Activated naive CD8-positive, alpha-beta T cell treated with anti-CD3 and anti-CD28 coated beads, Interleukin-2, amount 50 U/mL, for 16 hours (primary cell): ENCODE data around the gene DCTN5.
"Not testable (repeated sequence)": the region's sequence is repeated elsewhere in the genome, so short reads cannot be mapped to it uniquely, and the experiment has no call there.

Source experiments
- DNase-seq: peaks from one replicate; pipeline ENCODE4 v3.0.0-alpha.2; 2020; ENCODE audit warnings: low read depth, low spot score

DCTN5 gene

GRCh38 chr16:23640931-23641765, at the start of gene DCTN5, which contains the start of gene PALB2:
Gene DCTN5 (plus strand): TSS chr16:23641466. CDS start chr16:23641543, 77 bp downstream.
Gene PALB2 (minus strand): TSS chr16:23641310. CDS start chr16:23641157, 153 bp downstream.
- peak; percentile 68 for DNase-seq

- no peak for DNase-seq
Measured at GRCh38 chr16:23594186-23594585, 47.1 kb upstream of the DCTN5 start.

- DNase-seq: no peak
Measured at GRCh38 chr16:23595246-23595950, 45.9 kb upstream of the DCTN5 start.

GRCh38 chr16:23595951-23596720, 45.1 kb upstream of the DCTN5 start, which contains the start of gene NDUFAB1:
Gene NDUFAB1 (minus strand): TSS chr16:23596316. CDS start chr16:23596290, 26 bp downstream.
- DNase-seq: peak; percentile 81

GRCh38 chr16:23597003-23597756, 44.1 kb upstream of the DCTN5 start:
- no peak for DNase-seq

DNA sequence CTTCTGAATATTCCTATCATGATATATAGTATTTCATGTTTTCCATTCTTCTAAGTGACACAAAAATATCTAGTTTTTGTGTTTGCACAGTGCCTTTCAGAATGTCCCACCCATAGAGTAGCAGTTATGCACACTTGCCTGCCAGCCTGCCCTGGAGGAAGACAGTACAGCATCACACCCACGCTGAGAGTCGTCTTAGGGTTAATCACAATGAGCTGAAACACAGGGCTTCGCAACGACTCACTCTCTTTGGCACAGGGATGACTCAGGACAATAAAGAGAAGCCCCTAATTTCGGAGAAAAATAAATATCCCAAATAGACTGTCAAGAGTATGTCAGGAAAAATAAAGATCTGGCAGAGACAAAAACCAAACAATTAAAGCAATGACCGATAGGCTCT, 33.5 kb upstream of the DCTN5 start:
- DNase-seq: no peak

DNA sequence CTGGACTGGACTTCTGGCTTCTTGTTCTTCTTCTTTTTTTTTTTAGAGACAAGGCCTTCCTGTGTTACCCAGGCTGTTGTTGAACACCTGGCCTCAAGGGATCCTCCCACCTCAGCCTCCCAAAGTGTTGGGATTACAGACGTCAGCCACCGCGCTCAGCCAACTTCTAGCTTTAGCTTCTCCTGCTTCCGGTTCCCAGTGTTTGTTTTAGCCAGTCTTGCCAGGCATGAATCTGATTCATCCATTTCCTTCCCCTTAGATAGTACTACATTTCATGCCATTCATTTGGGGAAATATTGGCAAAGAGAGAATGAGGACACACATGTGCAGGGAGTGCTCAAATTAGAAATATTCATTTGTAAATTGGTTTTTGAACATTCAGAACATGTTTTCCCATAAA, 33.1 kb upstream of the DCTN5 start:
- no peak for DNase-seq

DNA sequence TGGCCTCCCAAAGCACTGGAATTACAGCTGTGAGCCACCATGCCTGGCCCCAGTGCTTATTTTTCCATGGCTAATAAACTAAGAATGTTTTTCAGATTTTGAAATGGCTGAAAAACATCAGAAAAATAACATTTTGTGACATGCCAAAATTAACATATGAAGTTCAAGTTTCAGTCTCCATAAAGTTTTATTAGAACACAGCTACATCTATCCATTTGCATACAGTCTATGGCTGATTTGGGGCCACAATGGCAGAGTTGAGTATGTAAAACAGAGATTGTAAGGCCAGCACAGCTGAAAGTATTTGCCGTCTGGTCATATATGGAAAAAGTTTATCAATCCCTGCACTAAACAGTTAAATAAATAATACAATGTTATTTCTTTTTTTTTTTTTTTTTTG, 31.3 kb upstream of the DCTN5 start:
- DNase-seq: no peak

DNA sequence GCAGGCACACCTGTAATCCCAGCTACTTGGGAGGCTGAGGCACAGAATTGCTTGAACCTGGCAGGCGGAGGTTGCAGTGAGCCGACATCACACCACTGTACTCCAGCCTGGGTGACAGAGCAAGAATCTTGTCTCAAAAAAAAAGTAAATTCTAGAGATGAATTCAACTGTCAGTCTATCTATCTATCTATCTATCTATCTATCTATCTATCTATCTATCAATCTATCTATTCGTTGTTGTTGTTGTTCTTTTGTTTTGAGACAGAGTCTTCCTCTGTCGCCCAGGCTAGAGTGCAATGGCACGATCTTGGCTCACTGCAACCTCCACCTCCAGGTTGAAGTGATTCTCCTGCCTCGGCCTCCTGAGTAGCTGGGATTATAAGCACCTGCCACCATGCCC, 30.4 kb upstream of the DCTN5 start:
- not testable (repeated sequence) for DNase-seq

DNA sequence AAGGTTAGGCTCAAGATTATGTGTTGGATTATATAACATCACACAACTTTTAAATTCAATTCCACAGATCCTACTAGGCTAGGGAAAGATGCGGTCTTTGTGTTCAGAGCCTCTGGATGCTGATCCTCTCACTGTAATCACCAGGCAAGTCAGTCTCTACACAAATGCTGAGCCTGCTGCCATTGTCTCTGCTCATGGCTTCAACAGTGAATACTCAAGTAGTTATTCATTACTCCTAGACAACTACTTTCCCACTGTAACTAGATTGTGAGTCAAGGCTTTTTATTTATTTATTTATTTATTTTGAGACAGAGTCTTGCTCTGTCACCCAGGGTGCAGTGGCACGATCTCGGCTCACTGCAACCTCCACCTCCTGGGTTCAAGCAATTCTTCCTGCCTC, 29.3 kb upstream of the DCTN5 start:
- DNase-seq: no peak

- DNase-seq: no peak
Measured at GRCh38 chr16:23615805-23616204, 25.5 kb upstream of the DCTN5 start.

DNA sequence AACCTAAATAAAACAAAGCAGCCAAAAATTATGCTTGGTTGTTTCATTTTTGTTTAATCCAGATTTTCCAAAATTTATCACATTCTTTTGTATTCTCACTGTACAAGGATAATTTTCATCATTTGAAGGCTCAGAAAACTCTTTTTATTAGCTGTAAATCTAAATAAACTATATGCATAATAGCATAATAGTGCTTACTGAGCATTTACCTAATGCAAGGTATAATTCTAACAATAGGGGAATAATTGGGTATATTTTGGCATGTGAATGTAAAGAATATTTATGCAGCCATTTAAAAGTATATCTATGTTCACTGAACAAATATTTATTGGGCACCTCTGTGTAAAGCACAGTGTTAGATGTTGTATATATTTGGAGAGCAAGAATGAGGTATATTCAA, 17.2 kb upstream of the DCTN5 start:
- no peak for DNase-seq

GRCh38 chr16:23629516-23629915, 11.8 kb upstream of the DCTN5 start:
- DNase-seq: no peak

DNA sequence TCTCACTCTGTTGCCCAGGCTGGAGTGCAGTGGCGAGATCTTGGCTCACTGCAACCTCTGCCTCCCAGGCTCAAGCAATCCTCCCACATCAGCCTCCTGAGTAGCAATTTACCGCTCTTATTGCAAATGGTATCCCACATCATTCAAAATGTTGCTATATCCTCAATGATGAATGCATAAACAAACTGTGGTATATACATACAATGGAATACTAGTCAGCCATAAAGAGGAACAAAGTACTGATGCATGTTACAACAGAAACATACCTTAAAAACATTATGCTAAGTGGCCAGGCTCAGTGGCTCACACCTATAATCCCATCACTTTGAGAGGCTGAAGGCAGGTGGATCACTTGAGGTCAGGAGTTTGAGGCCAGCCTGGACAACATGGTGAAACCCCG, 9.4 kb upstream of the DCTN5 start:
- not testable (repeated sequence) for DNase-seq

- no peak for DNase-seq
Measured at GRCh38 chr16:23634461-23635036, 6.7 kb upstream of the DCTN5 start.

DNA sequence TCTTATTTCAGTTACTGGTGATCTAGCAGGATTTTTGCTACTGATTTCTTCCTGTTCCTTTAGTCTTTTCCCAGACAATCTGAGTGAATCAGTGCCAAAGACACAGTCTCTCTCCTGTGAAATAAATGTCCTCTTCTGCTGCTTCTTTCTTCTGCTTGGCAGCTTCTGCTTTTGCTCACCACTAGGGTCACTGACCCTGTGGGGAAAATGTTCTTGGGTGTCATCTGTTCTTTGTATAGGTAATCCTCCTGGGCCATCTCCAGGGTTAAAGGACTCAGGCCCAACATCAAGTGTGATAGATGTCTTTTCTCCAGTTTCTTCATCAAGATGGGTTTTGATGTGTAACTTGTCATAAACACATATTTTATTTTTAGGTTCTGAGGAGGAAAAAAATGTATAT, 5.3 kb upstream of the DCTN5 start:
- DNase-seq: no peak

DNA sequence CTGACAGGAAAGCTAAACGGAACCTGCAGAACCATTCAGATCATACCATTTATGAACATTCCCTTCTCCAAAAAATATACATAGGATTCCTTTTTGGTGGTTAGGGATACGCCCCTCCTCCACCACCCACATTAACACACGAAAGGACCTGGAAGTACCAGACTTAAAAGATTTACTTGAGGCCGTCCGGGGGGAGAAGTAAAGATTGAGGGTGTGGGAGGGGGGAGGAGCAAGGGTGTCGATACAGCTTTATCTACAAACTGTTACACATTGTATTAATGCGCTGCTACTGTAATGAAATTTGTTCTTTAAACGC, 693 bp upstream of the DCTN5 start:
- DNase-seq: no peak

DNA sequence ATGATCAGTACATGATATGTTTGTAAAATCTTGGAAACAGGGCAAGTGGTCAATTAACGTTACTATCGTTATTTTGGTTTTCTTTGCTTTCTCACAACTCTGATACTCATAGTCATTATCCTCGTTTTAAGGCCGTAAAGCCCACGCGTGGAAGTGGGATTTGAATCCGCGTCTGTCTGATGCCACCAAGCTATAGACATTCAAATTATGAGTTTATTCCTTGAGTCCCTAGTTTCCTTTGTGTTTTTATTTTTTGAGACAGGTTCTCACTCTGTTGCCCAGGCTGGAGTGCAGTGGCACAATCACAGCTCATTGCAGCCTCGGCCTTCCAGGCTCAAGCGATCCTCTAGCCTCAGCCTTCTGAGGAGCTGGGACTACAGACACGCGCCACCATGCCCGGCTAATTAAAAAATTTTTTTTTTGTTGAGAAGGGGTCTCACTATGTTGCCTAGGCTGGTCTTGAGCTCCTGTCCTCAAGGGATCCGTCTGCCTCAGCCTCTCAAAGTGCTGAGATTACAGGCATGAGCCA, 1.0 kb downstream of the DCTN5 start:
- DNase-seq: no peak

GRCh38 chr16:23650674-23651416, 9.6 kb downstream of the DCTN5 start:
- no peak for DNase-seq

GRCh38 chr16:23651943-23652468, 10.7 kb downstream of the DCTN5 start:
- DNase-seq: no peak
